Measurements from ENCODE around the gene KCNH6.

KCNH6 gene

GRCh38 chr17:63523253-63523855 is at the start of gene KCNH6:
KCNH6 (plus strand) TSS chr17:63523358; CDS start chr17:63523414, 56 bp downstream.
- DNase-seq, result no peak

- DNase-seq, result no peak
Observed at GRCh38 chr17:63474174-63474573, 49.0 kb upstream of the KCNH6 start.

GRCh38 chr17:63474586-63475460 is 48.3 kb upstream of the KCNH6 start:
- no peak for DNase-seq

GRCh38 chr17:63475491-63476412 is 47.4 kb upstream of the KCNH6 start:
- DNase-seq, result no peak

GRCh38 chr17:63476459-63476853 is 46.7 kb upstream of the KCNH6 start:
- no peak for DNase-seq

GRCh38 chr17:63476854-63477479 is 46.2 kb upstream of the KCNH6 start, which contains the start of gene ACE:
ACE (plus strand) TSS chr17:63477061; CDS start chr17:63477095, 34 bp downstream.
- DNase-seq, result no peak

- no peak for DNase-seq
Observed at GRCh38 chr17:63477480-63478440, 45.4 kb upstream of the KCNH6 start.

- DNase-seq, result peak; percentile 14 to 53 (median 36)
Observed at GRCh38 chr17:63478814-63479494, 44.2 kb upstream of the KCNH6 start.

- DNase-seq, result no peak
Observed at GRCh38 chr17:63479495-63480184, 43.5 kb upstream of the KCNH6 start.

- DNase-seq, result no peak
Observed at GRCh38 chr17:63480192-63480784, 42.9 kb upstream of the KCNH6 start.

- DNase-seq, result no peak
Observed at GRCh38 chr17:63480826-63481487, 42.2 kb upstream of the KCNH6 start.

- DNase-seq, result no peak
Observed at GRCh38 chr17:63481488-63481870, 41.7 kb upstream of the KCNH6 start.

- no peak for DNase-seq
Observed at GRCh38 chr17:63482509-63482908, 40.6 kb upstream of the KCNH6 start.

GRCh38 chr17:63483038-63483437 is 40.1 kb upstream of the KCNH6 start:
- no peak for DNase-seq

- no peak for DNase-seq
Observed at GRCh38 chr17:63483655-63484575, 39.2 kb upstream of the KCNH6 start.

GRCh38 chr17:63486317-63487013 is 36.7 kb upstream of the KCNH6 start:
- no peak for DNase-seq

- no peak for DNase-seq
Observed at GRCh38 chr17:63487014-63487339, 36.2 kb upstream of the KCNH6 start.

- DNase-seq, result no peak
Observed at GRCh38 chr17:63488851-63489250, 34.3 kb upstream of the KCNH6 start.

Data from activated naive CD4-positive, alpha-beta T cell (primary cell).